HCT116 (cell line): Measurements from ENCODE around the gene SDF4. TPM values are rescaled to one million over a fixed set of nuclear protein-coding genes. Genes with fewer than 3 reads are reported as not detected.

Experiments
- ATAC-seq: fragments of 200-7000 bp; cut with Tn5 transposase; 2 replicates; pipeline ENCODE4 v1.9.1; 2020; ENCODE audit warnings: mild to moderate bottlenecking, moderate library complexity
- BruUV-seq: library from RNA; stranded (reverse); fragments of 400-500 nt; replicated peaks from 2 replicates; lab custom pipeline; 2021; lab: Mats Ljungman, UMichigan
- CTCF ChIA-PET: fragments of 300-600 bp; sonication (Branson Sonifier 250); formaldehyde crosslinking; loops from one replicate; lab custom pipeline; 2021; ENCODE audit warnings: antibody characterized with exemption; lab: Charles Lee
- POLR2A ChIA-PET: fragments of 300-600, 350-600 bp; sonication (Branson Sonifier 250); formaldehyde crosslinking; loops from one replicate; lab custom pipeline; 2021; ENCODE audit warnings: antibody characterized with exemption; lab: Charles Lee
- RAD21 ChIA-PET, 2 experiments: fragments of 300-600 bp; sonication (Branson Sonifier 250); formaldehyde crosslinking; loops; one replicate each; lab custom pipeline; 2023; ENCODE audit warnings: low total read pairs in 2 of 2; ENCODE audit not compliant: uncharacterized antibody in 2 of 2, unreplicated experiment in 2 of 2, low non-redundant PET in 1 of 2; lab: Charles Lee
- DNase-seq: peaks from one replicate; pipeline ENCODE4 v3.0.0-alpha.2; 2010; ENCODE audit warnings: low read depth, low spot score
- H2AFZ ChIP-seq: fragments of 200-600 bp; shearing (Covaris generic), sonication (generic); 2 replicates; pipeline ENCODE4 v1.6.1; 2017; ENCODE audit warnings: low read depth, mixed run types, mixed read lengths, antibody characterized with exemption, low read length; ENCODE audit not compliant: poor library complexity, severe bottlenecking
- H3K27ac ChIP-seq: 2 replicates; pipeline ENCODE4 v1.5.1; 2012; ENCODE audit warnings: low read depth, low read length
- H3K27me3 ChIP-seq: fragments of 200-600 bp; sonication (generic); 2 replicates; pipeline ENCODE4 v1.6.1; 2016; ENCODE audit warnings: mixed run types, low read length, mixed read lengths; ENCODE audit not compliant: insufficient read depth
- H3K36me3 ChIP-seq, 2 experiments: fragments of 200-500 bp in 1 of 2; fragments of 200-600 bp in 1 of 2; sonication (Bioruptor generic) in 1 of 2; sonication (generic) in 1 of 2; 2 replicates each; pipeline versions ENCODE4 v1.5.1 to v1.6.1; 2014 to 2016; ENCODE audit warnings: low read length in 2 of 2, inconsistent platforms in 1 of 2, mixed read lengths in 1 of 2, mixed run types in 1 of 2; ENCODE audit not compliant: insufficient read depth in 2 of 2, control insufficient read depth in 1 of 2
- H3K4me1 ChIP-seq, 2 experiments: fragments of 200-600 bp in 1 of 2; sonication (generic) in 1 of 2; 2 replicates each; pipeline versions ENCODE4 v1.5.1 to v1.6.1; 2012 to 2017; ENCODE audit warnings: low read length in 2 of 2, inconsistent platforms in 1 of 2, mild to moderate bottlenecking in 1 of 2, mixed read lengths in 1 of 2, mixed run types in 1 of 2, moderate library complexity in 1 of 2; ENCODE audit not compliant: insufficient read depth in 2 of 2, control insufficient read depth in 1 of 2
- H3K4me2 ChIP-seq: fragments of 200-600 bp; sonication (generic); 2 replicates; pipeline ENCODE4 v1.6.1; 2017; ENCODE audit warnings: mixed run types, low read length, mixed read lengths
- H3K4me3 ChIP-seq, 2 experiments: fragments of 200-600 bp in 1 of 2; sonication (generic) in 1 of 2; replicated peaks in 1 of 2; 2 replicates each; pipeline ENCODE4 v1.5.1; 2011 to 2016; ENCODE audit warnings: low read length in 2 of 2, control low read depth in 1 of 2, low read depth in 1 of 2, mild to moderate bottlenecking in 1 of 2, mixed read lengths in 1 of 2, mixed run types in 1 of 2
- H3K79me2 ChIP-seq: fragments of 200-600 bp; sonication (generic); 2 replicates; pipeline ENCODE4 v1.6.1; 2017; ENCODE audit warnings: mild to moderate bottlenecking, mixed run types, low read length, moderate library complexity, mixed read lengths; ENCODE audit not compliant: insufficient read depth
- H3K9ac ChIP-seq: fragments of 200-600 bp; sonication (generic); 2 replicates; pipeline ENCODE4 v1.6.1; 2016; ENCODE audit warnings: low read length, mixed read lengths
- H3K9me2 ChIP-seq: fragments of 200-600 bp; sonication (generic), shearing (Covaris generic); 2 replicates; pipeline ENCODE4 v1.6.1; 2017; ENCODE audit warnings: mixed run types, mild to moderate bottlenecking, moderate library complexity; ENCODE audit not compliant: insufficient read depth
- H3K9me3 ChIP-seq, 2 experiments: fragments of 200-500 bp in 1 of 2; fragments of 200-600 bp in 1 of 2; sonication (Bioruptor generic) in 1 of 2; sonication (generic) in 1 of 2; 2 replicates each; pipeline ENCODE4 v1.6.1; 2014 to 2017; ENCODE audit warnings: low read length in 2 of 2, mixed read lengths in 2 of 2, inconsistent platforms in 1 of 2, low read depth in 1 of 2, mild to moderate bottlenecking in 1 of 2, mixed run types in 1 of 2, moderate library complexity in 1 of 2; ENCODE audit not compliant: control insufficient read depth in 1 of 2, insufficient read depth in 1 of 2
- H4K20me1 ChIP-seq: fragments of 200-600 bp; sonication (generic), shearing (Covaris generic); 2 replicates; pipeline ENCODE4 v1.6.1; 2017; ENCODE audit warnings: mixed run types, mild to moderate bottlenecking, moderate library complexity; ENCODE audit not compliant: insufficient read depth
- CEBPB ChIP-seq: IDR thresholded peaks from 2 replicates; pipeline ENCODE4 v1.6.1; 2012; ENCODE audit warnings: low read depth
- ELF1 ChIP-seq: IDR thresholded peaks from 2 replicates; pipeline ENCODE4 v1.6.1; 2012; ENCODE audit warnings: low read depth, borderline replicate concordance
- POLR2A ChIP-seq: IDR thresholded peaks from 2 replicates; pipeline ENCODE4 v1.7.0; 2011; ENCODE audit warnings: borderline replicate concordance; ENCODE audit not compliant: insufficient read depth, insufficient read length; ENCODE audit errors: extremely low read depth
- SP1 ChIP-seq: IDR thresholded peaks from 2 replicates; pipeline ENCODE4 v1.6.1; 2012; ENCODE audit warnings: low read depth
- SRF ChIP-seq: IDR thresholded peaks from 2 replicates; pipeline ENCODE4 v1.6.1; 2012; ENCODE audit warnings: low read depth
- YY1 ChIP-seq: IDR thresholded peaks from 2 replicates; pipeline ENCODE4 v1.6.1; 2011; ENCODE audit warnings: low read length, low read depth, moderate library complexity, mild to moderate bottlenecking; ENCODE audit not compliant: insufficient replicate concordance; ENCODE audit errors: extremely low read depth
- ZFX ChIP-seq: fragments of 450-650 bp; IDR thresholded peaks from 2 replicates; pipeline ENCODE4 v1.6.1; 2017
- ZNF274 ChIP-seq: fragments of 200-500 bp; sonication (Bioruptor generic); IDR thresholded peaks from 2 replicates; pipeline ENCODE4 v1.6.1; 2014; ENCODE audit warnings: mild to moderate bottlenecking, low read depth, low read length, inconsistent platforms
- intact Hi-C: fragments of 100-400 bp; cut with micrococcal nuclease; formaldehyde crosslinking; loops from 2 replicates; pipeline ENCODE4 v1.10.0; 2022
- total RNA-seq: library from RNA; stranded (reverse); gene quantifications from one replicate; pipeline ENCODE4 v1.2.1, GENCODE V29; 2021; ENCODE audit not compliant: unreplicated experiment
- TF ChIP-seq, protein P1 (sequence below): IDR thresholded peaks from 2 replicates; pipeline ENCODE4 v1.6.1; 2012
- TF ChIP-seq, protein P2 (sequence below): IDR thresholded peaks from 2 replicates; pipeline ENCODE4 v1.6.1; 2012
- TF ChIP-seq, protein P3 (sequence below): IDR thresholded peaks from 2 replicates; pipeline ENCODE4 v1.6.1; 2012; ENCODE audit warnings: low read depth

The SDF4 gene
- total RNA-seq, 1 experiment from 2014 or later: 133 TPM

DNA sequence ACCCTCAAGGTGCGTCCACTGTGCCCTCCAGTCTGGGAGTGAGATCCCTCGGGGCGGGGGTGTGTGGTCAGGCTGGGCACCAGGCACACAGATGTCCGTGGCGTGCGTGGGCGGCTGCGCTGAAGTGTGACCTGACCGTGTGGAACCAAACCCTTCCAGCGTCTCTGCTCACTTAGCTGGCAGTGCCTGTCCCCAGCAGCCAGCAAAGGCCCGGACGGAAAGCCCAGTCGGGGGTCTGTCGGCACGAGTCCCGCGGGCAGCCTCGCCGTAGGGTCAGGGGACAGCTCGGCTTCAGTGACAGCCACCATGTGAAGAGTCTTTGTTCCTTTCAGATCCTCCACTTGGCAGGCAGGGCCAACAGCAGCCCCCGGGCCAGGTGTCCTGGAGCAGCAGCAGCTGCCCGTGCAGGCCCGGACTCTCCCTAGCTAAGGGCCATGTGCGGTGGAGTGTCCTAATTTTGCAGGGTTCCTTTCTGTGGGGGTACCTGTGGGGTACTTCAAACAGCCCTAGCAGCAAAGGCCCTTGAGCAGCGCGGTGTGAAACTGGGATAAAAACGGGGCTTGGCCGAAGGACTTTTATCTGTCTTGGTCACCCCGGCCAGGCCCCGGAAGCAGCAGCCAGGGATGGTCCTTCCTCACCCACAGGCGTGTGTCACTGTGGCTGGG is 46.6 kb downstream of the SDF4 start:
- Histone ChIP-seq H3K9ac (no peak overlapping the region), H3K79me2 (no peaks in the 10 kb centered on the region), H3K4me1 (peaks cover 0 to 13% of the 10 kb centered on the region in 2 experiments; a peak in 2 of 4 replicates), H3K9me3 (no peaks in the 10 kb centered on the region), H3K27ac (no peak overlapping the region), H3K9me2 (no peaks in the 10 kb centered on the region), H3K4me3 (no peak overlapping the region), H3K4me2 (no peak overlapping the region), H2AFZ (no peak overlapping the region), H3K36me3 (no peaks in the 10 kb centered on the region), H4K20me1 (no peaks in the 10 kb centered on the region), H3K27me3 (no peaks in the 10 kb centered on the region)
- ChIA-PET CTCF (no interaction called here), POLR2A (no interaction called here), RAD21 (no interaction called here)
- no peak for TF ChIP-seq YY1
- ATAC-seq: no peak
- DNase-seq: no peak
- BruUV-seq: no TSS peak
- intact Hi-C loops: no loop called here

DNA sequence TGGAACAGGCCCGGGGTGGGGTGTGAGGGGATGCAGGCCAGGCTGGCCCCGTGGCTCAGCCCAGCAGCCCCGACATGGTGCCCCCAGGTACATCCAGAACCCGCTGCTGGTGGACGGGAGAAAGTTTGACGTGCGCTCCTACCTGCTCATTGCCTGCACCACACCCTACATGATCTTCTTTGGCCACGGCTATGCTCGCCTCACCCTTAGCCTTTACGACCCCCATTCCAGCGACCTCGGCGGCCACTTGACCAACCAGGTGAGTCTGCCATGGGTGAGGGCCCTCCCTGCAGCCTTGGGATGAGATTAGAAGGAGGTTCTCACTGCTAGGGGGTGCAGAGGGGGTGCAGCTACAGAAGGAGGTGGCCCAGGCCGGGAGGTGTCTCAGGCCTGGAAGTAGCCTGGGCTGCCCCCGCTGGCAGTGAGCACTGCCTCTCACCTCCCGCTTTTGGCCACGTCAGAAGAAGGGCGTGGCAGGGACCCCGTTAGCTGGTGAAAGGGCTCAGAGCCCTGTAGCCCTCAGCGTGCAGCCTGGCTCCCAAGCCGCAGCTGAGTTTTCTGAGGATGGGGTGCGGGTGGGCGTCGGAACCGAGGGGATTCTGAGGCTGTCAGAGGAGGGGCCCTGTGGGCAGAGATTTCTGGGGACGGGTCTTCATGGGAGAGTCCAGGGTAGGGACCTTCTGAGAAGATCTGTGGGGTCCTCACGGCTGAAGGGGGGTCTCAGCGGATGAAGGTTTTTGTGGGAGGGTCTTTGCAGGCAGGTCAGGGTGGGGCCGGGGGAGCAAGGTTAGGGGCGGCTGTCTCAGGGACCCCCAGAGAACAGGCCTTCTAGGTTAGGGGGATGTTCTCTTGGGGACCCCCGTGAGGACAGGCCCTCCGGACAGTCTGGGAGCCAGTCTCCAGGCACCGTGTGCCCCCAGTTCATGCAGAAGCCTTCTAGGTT is 47.7 kb downstream of the SDF4 start:
- H3K4me1 ChIP-seq: peaks cover 0 to 13% of the 10 kb centered on the region in 2 experiments; a peak in 2 of 4 replicates
- no peaks in the 10 kb centered on the region for H3K36me3 ChIP-seq
- no peaks in the 10 kb centered on the region for H3K9me2 ChIP-seq
- DNase-seq: no peak
- intact Hi-C loops: no loop called here
- no peaks in the 10 kb centered on the region for H3K9me3 ChIP-seq
- H4K20me1 ChIP-seq: no peaks in the 10 kb centered on the region
- no peaks in the 10 kb centered on the region for H3K27me3 ChIP-seq
- POLR2A ChIA-PET: no interaction called here
- CTCF ChIA-PET: no interaction called here
- ATAC-seq: no peak
- no TSS peak for BruUV-seq
- no peak overlapping the region for H2AFZ ChIP-seq
- H3K79me2 ChIP-seq: no peaks in the 10 kb centered on the region
- no peak overlapping the region for H3K4me2 ChIP-seq
- RAD21 ChIA-PET: no interaction called here
- no peak overlapping the region for H3K4me3 ChIP-seq
- H3K9ac ChIP-seq: no peak overlapping the region
- H3K27ac ChIP-seq: no peak overlapping the region
- TF ChIP-seq ELF1: no peak
- TF ChIP-seq, protein P1, sequence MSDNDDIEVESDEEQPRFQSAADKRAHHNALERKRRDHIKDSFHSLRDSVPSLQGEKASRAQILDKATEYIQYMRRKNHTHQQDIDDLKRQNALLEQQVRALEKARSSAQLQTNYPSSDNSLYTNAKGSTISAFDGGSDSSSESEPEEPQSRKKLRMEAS: no peak
- TF ChIP-seq, protein P2, sequence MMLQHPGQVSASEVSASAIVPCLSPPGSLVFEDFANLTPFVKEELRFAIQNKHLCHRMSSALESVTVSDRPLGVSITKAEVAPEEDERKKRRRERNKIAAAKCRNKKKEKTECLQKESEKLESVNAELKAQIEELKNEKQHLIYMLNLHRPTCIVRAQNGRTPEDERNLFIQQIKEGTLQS: no peak
- TF ChIP-seq, protein P3, sequence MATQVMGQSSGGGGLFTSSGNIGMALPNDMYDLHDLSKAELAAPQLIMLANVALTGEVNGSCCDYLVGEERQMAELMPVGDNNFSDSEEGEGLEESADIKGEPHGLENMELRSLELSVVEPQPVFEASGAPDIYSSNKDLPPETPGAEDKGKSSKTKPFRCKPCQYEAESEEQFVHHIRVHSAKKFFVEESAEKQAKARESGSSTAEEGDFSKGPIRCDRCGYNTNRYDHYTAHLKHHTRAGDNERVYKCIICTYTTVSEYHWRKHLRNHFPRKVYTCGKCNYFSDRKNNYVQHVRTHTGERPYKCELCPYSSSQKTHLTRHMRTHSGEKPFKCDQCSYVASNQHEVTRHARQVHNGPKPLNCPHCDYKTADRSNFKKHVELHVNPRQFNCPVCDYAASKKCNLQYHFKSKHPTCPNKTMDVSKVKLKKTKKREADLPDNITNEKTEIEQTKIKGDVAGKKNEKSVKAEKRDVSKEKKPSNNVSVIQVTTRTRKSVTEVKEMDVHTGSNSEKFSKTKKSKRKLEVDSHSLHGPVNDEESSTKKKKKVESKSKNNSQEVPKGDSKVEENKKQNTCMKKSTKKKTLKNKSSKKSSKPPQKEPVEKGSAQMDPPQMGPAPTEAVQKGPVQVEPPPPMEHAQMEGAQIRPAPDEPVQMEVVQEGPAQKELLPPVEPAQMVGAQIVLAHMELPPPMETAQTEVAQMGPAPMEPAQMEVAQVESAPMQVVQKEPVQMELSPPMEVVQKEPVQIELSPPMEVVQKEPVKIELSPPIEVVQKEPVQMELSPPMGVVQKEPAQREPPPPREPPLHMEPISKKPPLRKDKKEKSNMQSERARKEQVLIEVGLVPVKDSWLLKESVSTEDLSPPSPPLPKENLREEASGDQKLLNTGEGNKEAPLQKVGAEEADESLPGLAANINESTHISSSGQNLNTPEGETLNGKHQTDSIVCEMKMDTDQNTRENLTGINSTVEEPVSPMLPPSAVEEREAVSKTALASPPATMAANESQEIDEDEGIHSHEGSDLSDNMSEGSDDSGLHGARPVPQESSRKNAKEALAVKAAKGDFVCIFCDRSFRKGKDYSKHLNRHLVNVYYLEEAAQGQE: no peak
- no peak for TF ChIP-seq POLR2A
- TF ChIP-seq ZNF274: no peak
- no peak for TF ChIP-seq YY1
- TF ChIP-seq SP1: no peak
- no peak for TF ChIP-seq ZFX
- no peak for TF ChIP-seq SRF
- TF ChIP-seq CEBPB: no peak
